Choroid plexus epithelial cell (primary cell): ENCODE measurements around the gene ATL1.

Experiments used
- DNase-seq: peaks from one replicate; pipeline ENCODE4 v3.0.0-alpha.2; 2010; ENCODE audit warnings: low read depth
- H3K4me3 ChIP-seq: 2 replicates; pipeline ENCODE4 v1.5.1; 2011; ENCODE audit warnings: low read depth, mild to moderate bottlenecking, control low read depth, low read length, moderate library complexity
- TF ChIP-seq, protein P1 (sequence below): conservative IDR thresholded peaks from 2 replicates; pipeline ENCODE4 v1.5.1; 2011; ENCODE audit warnings: low read depth, mild to moderate bottlenecking, control low read depth, inconsistent platforms, low read length, moderate library complexity

Gene ATL1

GRCh38 chr14:50635141-50635540 lies 75.2 kb downstream of the ATL1 start:
- peak; percentile 36 for DNase-seq
- no peak overlapping the region for H3K4me3 ChIP-seq
- TF ChIP-seq, protein P1, sequence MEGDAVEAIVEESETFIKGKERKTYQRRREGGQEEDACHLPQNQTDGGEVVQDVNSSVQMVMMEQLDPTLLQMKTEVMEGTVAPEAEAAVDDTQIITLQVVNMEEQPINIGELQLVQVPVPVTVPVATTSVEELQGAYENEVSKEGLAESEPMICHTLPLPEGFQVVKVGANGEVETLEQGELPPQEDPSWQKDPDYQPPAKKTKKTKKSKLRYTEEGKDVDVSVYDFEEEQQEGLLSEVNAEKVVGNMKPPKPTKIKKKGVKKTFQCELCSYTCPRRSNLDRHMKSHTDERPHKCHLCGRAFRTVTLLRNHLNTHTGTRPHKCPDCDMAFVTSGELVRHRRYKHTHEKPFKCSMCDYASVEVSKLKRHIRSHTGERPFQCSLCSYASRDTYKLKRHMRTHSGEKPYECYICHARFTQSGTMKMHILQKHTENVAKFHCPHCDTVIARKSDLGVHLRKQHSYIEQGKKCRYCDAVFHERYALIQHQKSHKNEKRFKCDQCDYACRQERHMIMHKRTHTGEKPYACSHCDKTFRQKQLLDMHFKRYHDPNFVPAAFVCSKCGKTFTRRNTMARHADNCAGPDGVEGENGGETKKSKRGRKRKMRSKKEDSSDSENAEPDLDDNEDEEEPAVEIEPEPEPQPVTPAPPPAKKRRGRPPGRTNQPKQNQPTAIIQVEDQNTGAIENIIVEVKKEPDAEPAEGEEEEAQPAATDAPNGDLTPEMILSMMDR, result no peak

- no peak overlapping the region for H3K4me3 ChIP-seq
- DNase-seq, result no peak
- TF ChIP-seq, protein P1, result no peak
These were observed 87.3 kb downstream of the ATL1 start for GRCh38 chr14:50647282-50647681.

DNA sequence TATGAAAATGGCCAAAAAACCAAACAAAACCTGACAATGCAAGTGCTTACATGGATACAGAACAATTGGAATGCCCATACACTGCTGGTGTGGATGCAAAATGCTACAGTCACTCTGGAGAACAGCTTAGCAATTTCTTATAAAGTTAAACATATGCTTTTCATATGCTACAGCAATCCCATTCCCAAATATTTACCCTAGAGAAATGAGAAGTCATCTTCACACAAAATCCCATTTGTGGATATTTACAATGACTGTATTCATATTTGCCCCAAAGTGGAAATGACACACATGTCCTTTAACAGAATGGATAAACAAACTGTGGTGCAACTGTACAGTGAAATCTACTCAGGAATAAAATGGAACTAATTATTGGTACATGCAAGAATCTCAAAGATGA lies 87.8 kb downstream of the ATL1 start:
- H3K4me3 ChIP-seq, result no peak overlapping the region
- DNase-seq, result no peak
- TF ChIP-seq, protein P1, result no peak

- no peak for DNase-seq
- H3K4me3 ChIP-seq, result no peak overlapping the region
- TF ChIP-seq, protein P1, result no peak
These were observed 89.7 kb downstream of the ATL1 start for GRCh38 chr14:50649691-50650090.

- no peak for DNase-seq
- TF ChIP-seq, protein P1, result no peak
- H3K4me3 ChIP-seq, result no peak overlapping the region
These were observed 96.8 kb downstream of the ATL1 start for GRCh38 chr14:50656776-50657175.

DNA sequence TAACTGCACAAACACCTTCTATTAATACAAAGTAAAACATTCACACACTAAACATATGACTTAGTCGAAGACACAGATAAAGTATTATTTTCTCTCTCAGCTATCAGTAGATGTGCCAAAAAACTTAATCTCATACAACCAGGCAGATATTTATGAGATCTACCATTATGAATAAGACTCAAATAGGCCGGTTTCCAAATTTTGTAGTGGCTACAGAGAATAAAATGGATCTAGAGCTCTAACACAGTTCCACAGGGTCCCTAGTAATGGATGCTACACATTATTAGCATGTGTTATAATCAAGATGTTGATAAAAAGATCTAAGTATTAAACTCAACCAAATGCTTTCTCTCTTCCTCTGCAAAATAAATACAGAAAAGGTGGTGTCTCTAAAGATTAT lies 97.8 kb downstream of the ATL1 start:
- no peak for DNase-seq
- TF ChIP-seq, protein P1, result no peak
- H3K4me3 ChIP-seq, result no peak overlapping the region

- TF ChIP-seq, protein P1, result no peak
- H3K4me3 ChIP-seq, result no peak overlapping the region
- peak; percentile 85 for DNase-seq
These were observed 98.3 kb downstream of the ATL1 start for GRCh38 chr14:50658203-50658602.
